ENCODE results near the gene CTDSP1.

The CTDSP1 gene

GRCh38 chr2:218396688-218397462 lies 2.8 kb upstream of the CTDSP1 start:
- Histone ChIP-seq H3K79me2 (ENCODE audit: low read length) (peaks cover 20% of the 10 kb centered on the region), H3K36me3 (replicated peaks; ENCODE audit: insufficient read depth, low read length) (no peaks in the 10 kb centered on the region), H3K9me2 (replicated peaks; ENCODE audit: insufficient read depth, low read length) (no peaks in the 10 kb centered on the region), H3K27ac (ENCODE audit: low read length) (peak overlapping the region; percentile 91; the same call in 1 of the 2 replicates), H3F3A (ENCODE audit: insufficient read depth, low read length) (no peaks in the 10 kb centered on the region), H3K9ac (ENCODE audit: low read length) (peak overlapping the region; percentile 96), H3K4me2 (ENCODE audit: low read depth, low read length) (peak overlapping the region; percentile 86), H3K4me1 (ENCODE audit: low read length) (peaks cover 20% of the 10 kb centered on the region), H3K27me3 (replicated peaks; ENCODE audit: insufficient read depth, low read length) (peaks cover 24% of the 10 kb centered on the region), H2AFZ (ENCODE audit: low read length) (peak overlapping the region; percentile 99), H3K4me3 (ENCODE audit: low read length) (peak overlapping the region; percentile 95), H4K20me1 (ENCODE audit: insufficient read depth, low read length) (no peaks in the 10 kb centered on the region), H3K9me3 (replicated peaks; ENCODE audit: insufficient read depth, low read length) (no peaks in the 10 kb centered on the region)
- no peak for TF ChIP-seq EZH2phosphoT487 (IDR thresholded peaks at IDR 0.05; ENCODE audit: low read length)
- TF ChIP-seq, protein P1, sequence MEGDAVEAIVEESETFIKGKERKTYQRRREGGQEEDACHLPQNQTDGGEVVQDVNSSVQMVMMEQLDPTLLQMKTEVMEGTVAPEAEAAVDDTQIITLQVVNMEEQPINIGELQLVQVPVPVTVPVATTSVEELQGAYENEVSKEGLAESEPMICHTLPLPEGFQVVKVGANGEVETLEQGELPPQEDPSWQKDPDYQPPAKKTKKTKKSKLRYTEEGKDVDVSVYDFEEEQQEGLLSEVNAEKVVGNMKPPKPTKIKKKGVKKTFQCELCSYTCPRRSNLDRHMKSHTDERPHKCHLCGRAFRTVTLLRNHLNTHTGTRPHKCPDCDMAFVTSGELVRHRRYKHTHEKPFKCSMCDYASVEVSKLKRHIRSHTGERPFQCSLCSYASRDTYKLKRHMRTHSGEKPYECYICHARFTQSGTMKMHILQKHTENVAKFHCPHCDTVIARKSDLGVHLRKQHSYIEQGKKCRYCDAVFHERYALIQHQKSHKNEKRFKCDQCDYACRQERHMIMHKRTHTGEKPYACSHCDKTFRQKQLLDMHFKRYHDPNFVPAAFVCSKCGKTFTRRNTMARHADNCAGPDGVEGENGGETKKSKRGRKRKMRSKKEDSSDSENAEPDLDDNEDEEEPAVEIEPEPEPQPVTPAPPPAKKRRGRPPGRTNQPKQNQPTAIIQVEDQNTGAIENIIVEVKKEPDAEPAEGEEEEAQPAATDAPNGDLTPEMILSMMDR (IDR thresholded peaks at IDR 0.05; ENCODE audit: low read length): no peak
- no peak for TF ChIP-seq EZH2 (optimal IDR thresholded peaks at IDR 0.05; ENCODE audit: low read depth, low read length)
- DNase-seq: no peak

- H2AFZ ChIP-seq (ENCODE audit: low read length): no peak overlapping the region
- H3K4me3 ChIP-seq (ENCODE audit: low read length): no peak overlapping the region
- no peak overlapping the region for H3K27ac ChIP-seq (ENCODE audit: low read length)
- peaks cover 24% of the 10 kb centered on the region for H3K27me3 ChIP-seq (replicated peaks; ENCODE audit: insufficient read depth, low read length)
- H3K4me2 ChIP-seq (ENCODE audit: low read depth, low read length): peak overlapping the region; percentile 86; the same call in 1 of the 2 replicates
- H3K9me2 ChIP-seq (replicated peaks; ENCODE audit: insufficient read depth, low read length): no peaks in the 10 kb centered on the region
- no peaks in the 10 kb centered on the region for H3K9me3 ChIP-seq (replicated peaks; ENCODE audit: insufficient read depth, low read length)
- H3K4me1 ChIP-seq (ENCODE audit: low read length): peaks cover 20% of the 10 kb centered on the region
- DNase-seq: no peak
- H3F3A ChIP-seq (ENCODE audit: insufficient read depth, low read length): no peaks in the 10 kb centered on the region
- peaks cover 25% of the 10 kb centered on the region for H3K79me2 ChIP-seq (ENCODE audit: low read length)
- no peak overlapping the region for H3K9ac ChIP-seq (ENCODE audit: low read length)
- TF ChIP-seq, protein P1 (IDR thresholded peaks at IDR 0.05; ENCODE audit: low read length): no peak
- TF ChIP-seq EZH2phosphoT487 (IDR thresholded peaks at IDR 0.05; ENCODE audit: low read length) (no peak), EZH2 (optimal IDR thresholded peaks at IDR 0.05; ENCODE audit: low read depth, low read length) (no peak)
- no peaks in the 10 kb centered on the region for H3K36me3 ChIP-seq (replicated peaks; ENCODE audit: insufficient read depth, low read length)
- no peaks in the 10 kb centered on the region for H4K20me1 ChIP-seq (ENCODE audit: insufficient read depth, low read length)
Observed at GRCh38 chr2:218397463-218397819, 2.2 kb upstream of the CTDSP1 start.

GRCh38 chr2:218397820-218398436 lies 1.7 kb upstream of the CTDSP1 start:
- Histone ChIP-seq H3F3A (ENCODE audit: insufficient read depth, low read length) (no peaks in the 10 kb centered on the region), H2AFZ (ENCODE audit: low read length) (no peak overlapping the region), H3K4me1 (ENCODE audit: low read length) (peaks cover 20% of the 10 kb centered on the region), H3K36me3 (replicated peaks; ENCODE audit: insufficient read depth, low read length) (no peaks in the 10 kb centered on the region), H3K9ac (ENCODE audit: low read length) (no peak overlapping the region), H3K27ac (ENCODE audit: low read length) (no peak overlapping the region), H4K20me1 (ENCODE audit: insufficient read depth, low read length) (no peaks in the 10 kb centered on the region), H3K4me3 (ENCODE audit: low read length) (no peak overlapping the region), H3K27me3 (replicated peaks; ENCODE audit: insufficient read depth, low read length) (peaks cover 24% of the 10 kb centered on the region), H3K4me2 (ENCODE audit: low read depth, low read length) (no peak overlapping the region), H3K79me2 (ENCODE audit: low read length) (peaks cover 28% of the 10 kb centered on the region), H3K9me3 (replicated peaks; ENCODE audit: insufficient read depth, low read length) (no peaks in the 10 kb centered on the region), H3K9me2 (replicated peaks; ENCODE audit: insufficient read depth, low read length) (no peaks in the 10 kb centered on the region)
- TF ChIP-seq, protein P1 (IDR thresholded peaks at IDR 0.05; ENCODE audit: low read length): no peak
- no peak for TF ChIP-seq EZH2 (optimal IDR thresholded peaks at IDR 0.05; ENCODE audit: low read depth, low read length)
- no peak for TF ChIP-seq EZH2phosphoT487 (IDR thresholded peaks at IDR 0.05; ENCODE audit: low read length)
- DNase-seq: no peak
